GM23248 (cell line): ENCODE results near the gene RCOR1. TPM values are rescaled to one million over a fixed set of nuclear protein-coding genes. Genes with fewer than 3 reads are reported as not detected.
"Not testable (repeated sequence)": the region's sequence is repeated elsewhere in the genome, so short reads cannot be mapped to it uniquely, and the experiment has no call there.

Source experiments
- DNase-seq: peaks from one replicate; pipeline ENCODE4 v3.0.0-alpha.2; 2015
- H2AFZ ChIP-seq: fragments of 200-600 bp; sonication (generic); 2 replicates; pipeline ENCODE4 v1.6.1; 2016; ENCODE audit warnings: antibody characterized with exemption
- H3F3A ChIP-seq: fragments of 200-600 bp; sonication (generic); 2 replicates; pipeline ENCODE4 v1.6.1; 2016; ENCODE audit warnings: mild to moderate bottlenecking, antibody characterized with exemption, mixed run types; ENCODE audit not compliant: insufficient read depth
- H3K27ac ChIP-seq: fragments of 200-600 bp; sonication (generic); 2 replicates; pipeline ENCODE4 v1.5.1; 2016; ENCODE audit warnings: mild to moderate bottlenecking
- H3K27me3 ChIP-seq: fragments of 200-600 bp; sonication (generic); replicated peaks from 2 replicates; pipeline ENCODE4 v1.6.1; 2016; ENCODE audit warnings: mild to moderate bottlenecking; ENCODE audit not compliant: insufficient read depth
- H3K36me3 ChIP-seq: fragments of 200-600 bp; sonication (generic); 2 replicates; pipeline ENCODE4 v1.6.1; 2016; ENCODE audit warnings: low read depth, mild to moderate bottlenecking
- H3K4me1 ChIP-seq: fragments of 200-600 bp; sonication (generic); 2 replicates; pipeline ENCODE4 v1.6.1; 2016; ENCODE audit warnings: mild to moderate bottlenecking; ENCODE audit not compliant: insufficient read depth
- H3K4me2 ChIP-seq: fragments of 200-600 bp; sonication (generic); one replicate; pipeline ENCODE4 v1.6.1; 2016; ENCODE audit warnings: mild to moderate bottlenecking; ENCODE audit not compliant: unreplicated experiment
- H3K4me3 ChIP-seq: fragments of 200-600 bp; sonication (generic); 2 replicates; pipeline ENCODE4 v1.5.1; 2016; ENCODE audit warnings: mild to moderate bottlenecking
- H3K79me2 ChIP-seq: fragments of 200-600 bp; sonication (generic); 2 replicates; pipeline ENCODE4 v1.6.1; 2016; ENCODE audit warnings: mild to moderate bottlenecking; ENCODE audit not compliant: insufficient read depth
- H3K9ac ChIP-seq: fragments of 200-600 bp; sonication (generic); 2 replicates; pipeline ENCODE4 v1.6.1; 2016; ENCODE audit warnings: mild to moderate bottlenecking
- H3K9me2 ChIP-seq: fragments of 200-600 bp; sonication (generic); 2 replicates; pipeline ENCODE4 v1.6.1; 2016; ENCODE audit warnings: mixed run types, mild to moderate bottlenecking, moderate library complexity; ENCODE audit not compliant: insufficient read depth
- H3K9me3 ChIP-seq: fragments of 200-600 bp; sonication (generic); one replicate; pipeline ENCODE4 v1.6.1; 2017; ENCODE audit warnings: low read depth
- H4K20me1 ChIP-seq: fragments of 200-600 bp; sonication (generic); 2 replicates; pipeline ENCODE4 v1.6.0; 2016; ENCODE audit not compliant: insufficient read depth
- EZH2 ChIP-seq: fragments of 200-600 bp; sonication (generic); IDR thresholded peaks from 2 replicates; pipeline ENCODE4 v1.6.1; 2018; ENCODE audit warnings: antibody characterized with exemption, mild to moderate bottlenecking; ENCODE audit not compliant: insufficient read depth, poor library complexity, severe bottlenecking
- EZH2phosphoT487 ChIP-seq: fragments of 200-600 bp; sonication (generic); IDR thresholded peaks from 2 replicates; pipeline ENCODE4 v1.6.1; 2018; ENCODE audit warnings: antibody characterized with exemption, moderate library complexity, mild to moderate bottlenecking, low read depth; ENCODE audit not compliant: insufficient read depth
- WGBS, 2 experiments: methylation state at CpG; one replicate each; pipeline ENCODE4 v1.1.6; 2015 to 2017; ENCODE audit warnings: low lambda C conversion rate in 2 of 2, low coverage in 1 of 2; ENCODE audit errors: missing lambda C conversion rate in 2 of 2; 5-methylcytosine and 5-hydroxymethylcytosine counted together
- in situ Hi-C: fragments of 300-500 bp; cut with MboI; formaldehyde crosslinking; loops from 2 replicates; pipeline ENCODE4 v1.15.0; 2020
- polyA plus RNA-seq: library from polyadenylated mRNA; unstranded; fragments of >200 nt; fragmentation: Nextera tagmentation; extraction: Ambion mirVana; gene quantifications from 2 replicates; pipeline ENCODE4 v1.2.1, GENCODE V29; 2016
- total RNA-seq: library from RNA; depleted of rRNA; stranded (reverse); fragments of >200 nt; shearing (Covaris generic); gene quantifications from 2 replicates; pipeline ENCODE4 v1.2.3, GENCODE V29; 2014

Gene RCOR1
- total and polyA plus RNA-seq, 2 experiments from 2014 or later, result 3.2 to 15.6 TPM

- 84 to 85% methylated on average over 4 of the region's 4 CpGs for WGBS, 2 experiments
- Histone ChIP-seq H3K79me2 (peaks cover 100% of the 10 kb centered on the region), H3K9me2 (no peaks in the 10 kb centered on the region), H3K36me3 (no peaks in the 10 kb centered on the region), H3K4me3 (no peak overlapping the region), H2AFZ (no peak overlapping the region), H3K4me1 (peaks cover 14% of the 10 kb centered on the region), H3K27ac (no peak overlapping the region), H3K9ac (no peak overlapping the region), H3F3A (0 out of 2 replicates have a peak, but pooled peaks cover 6% of the 10 kb centered on the region), H3K4me2 (no peak overlapping the region), H3K9me3 (no peaks in the 10 kb centered on the region), H3K27me3 (no peaks in the 10 kb centered on the region), H4K20me1 (no peaks in the 10 kb centered on the region; the same call in none of the 2 replicates)
- TF ChIP-seq EZH2 (no peak), EZH2phosphoT487 (no peak)
- DNase-seq, result no peak
- in situ Hi-C loops, result no loop called here
Observed at GRCh38 chr14:102608064-102608446, 15.6 kb downstream of the RCOR1 start.

DNA sequence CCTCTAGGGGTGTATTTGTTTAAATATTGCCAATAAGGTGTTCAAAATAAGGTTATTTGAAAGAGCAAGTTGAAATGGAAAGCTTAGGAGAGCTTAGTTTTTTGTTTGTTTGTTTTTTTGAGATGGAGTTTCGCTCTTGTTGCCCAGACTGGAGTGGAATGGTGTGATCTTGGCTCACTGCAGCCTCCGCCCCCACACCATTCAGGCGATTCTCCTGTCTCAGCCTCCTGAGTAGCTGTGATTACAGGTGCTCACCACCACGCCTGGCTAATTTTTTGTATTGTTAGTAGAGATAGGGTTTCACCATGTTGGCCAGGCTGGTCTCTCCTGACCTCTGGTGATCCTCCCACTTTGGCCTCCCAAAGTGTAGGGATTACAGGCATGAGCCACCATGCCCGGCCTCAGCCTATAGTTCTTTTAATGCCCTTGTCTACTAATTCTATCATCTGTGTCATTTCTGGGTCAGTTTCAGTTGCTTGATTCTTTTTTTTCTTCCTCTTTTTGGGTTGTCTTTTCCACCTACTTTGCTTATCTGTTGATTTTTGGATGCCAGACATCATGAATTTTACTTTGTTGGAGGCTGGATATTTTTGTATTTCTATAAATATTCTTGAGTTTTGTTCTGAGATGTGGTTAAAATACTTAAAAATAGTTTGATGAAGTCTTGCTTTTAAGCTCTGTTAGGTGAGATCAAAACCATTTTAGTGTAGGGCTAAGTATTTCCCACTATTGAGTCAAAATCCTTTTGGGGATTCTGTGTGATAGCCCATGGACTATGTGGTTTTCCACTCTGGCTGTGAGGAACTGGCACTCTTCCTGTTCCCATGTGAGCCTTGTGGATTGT, 18.7 kb downstream of the RCOR1 start:
- H3K4me3 ChIP-seq, result no peak overlapping the region
- H3K9ac ChIP-seq, result no peak overlapping the region
- H2AFZ ChIP-seq, result no peak overlapping the region
- no peak for TF ChIP-seq EZH2
- TF ChIP-seq EZH2phosphoT487, result no peak
- in situ Hi-C loops, result no loop called here
- no peaks in the 10 kb centered on the region for H3F3A ChIP-seq
- no peaks in the 10 kb centered on the region; the same call in 1 of the 2 replicates for H4K20me1 ChIP-seq
- H3K79me2 ChIP-seq, result peaks cover 98% of the 10 kb centered on the region
- no peak overlapping the region for H3K27ac ChIP-seq
- no peaks in the 10 kb centered on the region for H3K9me3 ChIP-seq
- H3K36me3 ChIP-seq, result no peaks in the 10 kb centered on the region
- no peak for DNase-seq
- H3K27me3 ChIP-seq, result no peaks in the 10 kb centered on the region
- WGBS, 2 experiments, result 76 to 77% methylated on average over 5 of the region's 5 CpGs
- H3K9me2 ChIP-seq, result no peaks in the 10 kb centered on the region
- no peak overlapping the region for H3K4me2 ChIP-seq
- H3K4me1 ChIP-seq, result no peaks in the 10 kb centered on the region

GRCh38 chr14:102616318-102616717, 23.9 kb downstream of the RCOR1 start:
- no peak overlapping the region for H2AFZ ChIP-seq
- 97% methylated on average over 2 of the region's 2 CpGs for WGBS, 2 experiments
- peaks cover 98% of the 10 kb centered on the region for H3K79me2 ChIP-seq
- peaks cover 9% of the 10 kb centered on the region for H3F3A ChIP-seq
- DNase-seq, result no peak
- H3K27ac ChIP-seq, result no peak overlapping the region
- no peak overlapping the region for H3K4me2 ChIP-seq
- TF ChIP-seq EZH2, result no peak
- no peaks in the 10 kb centered on the region for H3K36me3 ChIP-seq
- H3K4me1 ChIP-seq, result peaks cover 11% of the 10 kb centered on the region; the same call in 1 of the 2 replicates
- H3K4me3 ChIP-seq, result no peak overlapping the region
- peaks cover 8% of the 10 kb centered on the region for H4K20me1 ChIP-seq
- H3K9me2 ChIP-seq, result no peaks in the 10 kb centered on the region
- H3K9ac ChIP-seq, result no peak overlapping the region
- in situ Hi-C loops, result no loop called here
- no peaks in the 10 kb centered on the region for H3K27me3 ChIP-seq
- H3K9me3 ChIP-seq, result no peaks in the 10 kb centered on the region

DNA sequence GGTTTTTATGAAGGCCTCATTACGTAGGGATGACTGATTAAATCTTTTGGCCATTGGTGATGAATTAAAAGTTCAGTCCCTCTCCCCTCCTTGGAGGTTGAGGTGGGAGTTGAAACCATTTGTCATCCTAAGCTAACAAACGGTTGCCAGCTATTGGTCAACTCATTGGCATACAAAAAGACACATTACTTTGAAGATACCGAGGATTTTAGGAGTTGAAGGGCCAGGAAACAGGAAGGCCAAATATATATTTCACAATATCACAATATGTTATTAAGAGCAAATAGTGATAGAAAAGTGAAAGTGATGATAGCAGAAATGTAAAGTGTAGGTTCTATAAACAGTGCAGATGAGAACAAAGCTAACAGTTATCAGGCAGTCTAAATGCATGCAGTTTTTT, 24.4 kb downstream of the RCOR1 start:
- H3K27ac ChIP-seq, result no peak overlapping the region
- H3K9me3 ChIP-seq, result no peaks in the 10 kb centered on the region
- no peaks in the 10 kb centered on the region for H3K9me2 ChIP-seq
- TF ChIP-seq EZH2, result no peak
- no peak for TF ChIP-seq EZH2phosphoT487
- no peak overlapping the region for H2AFZ ChIP-seq
- no peak overlapping the region for H3K4me3 ChIP-seq
- peaks cover 98% of the 10 kb centered on the region for H3K79me2 ChIP-seq
- no peaks in the 10 kb centered on the region for H3K27me3 ChIP-seq
- peaks cover 11% of the 10 kb centered on the region; the same call in 1 of the 2 replicates for H3K4me1 ChIP-seq
- DNase-seq, result peak; percentile 34
- no peaks in the 10 kb centered on the region for H3K36me3 ChIP-seq
- no peak overlapping the region for H3K9ac ChIP-seq
- H3K4me2 ChIP-seq, result no peak overlapping the region
- in situ Hi-C loops, result no loop called here
- 27 to 28% methylated on average over 3 of the region's 3 CpGs for WGBS, 2 experiments
- H3F3A ChIP-seq, result peaks cover 9% of the 10 kb centered on the region
- peaks cover 8% of the 10 kb centered on the region for H4K20me1 ChIP-seq

- H3K9ac ChIP-seq, H3K36me3 ChIP-seq, H3K4me2 ChIP-seq, H2AFZ ChIP-seq, DNase-seq, H3K27ac ChIP-seq, H3K9me2 ChIP-seq, H3K27me3 ChIP-seq, H4K20me1 ChIP-seq, in situ Hi-C loops, H3K4me3 ChIP-seq, H3K9me3 ChIP-seq: not testable (repeated sequence)
- 98 to 99% methylated on average over 6 of the region's 6 CpGs for WGBS, 2 experiments
- Histone ChIP-seq H3K79me2 (peaks cover 99% of the 10 kb centered on the region), H3K4me1 (peaks cover 11% of the 10 kb centered on the region; the same call in 1 of the 2 replicates), H3F3A (peaks cover 14% of the 10 kb centered on the region)
Observed at GRCh38 chr14:102619012-102619411, 26.6 kb downstream of the RCOR1 start.
